HepG2 (cell line): ENCODE measurements around the gene RP2. TPM values are rescaled to one million over a fixed set of nuclear protein-coding genes. Genes with fewer than 3 reads are reported as not detected.

Experiments
- CBX2 ChIP-seq, 2 experiments: fragments of 200-600 bp in 1 of 2; sonication (generic); formaldehyde crosslinking in 1 of 2; IDR thresholded peaks; 2 replicates each; pipeline versions ENCODE4 v1.7.0 to v1.8.1; 2018 to 2022; ENCODE audit warnings: low read depth in 2 of 2, low read length in 1 of 2, mild to moderate bottlenecking in 1 of 2, missing genetic modification reagents in 1 of 2
- SOX13 ChIP-seq, 3 experiments: fragments of 450-650 bp in 1 of 3; sonication (generic) in 1 of 3; formaldehyde crosslinking in 1 of 3; IDR thresholded peaks in 2 of 3; conservative IDR thresholded peaks in 1 of 3; 2 replicates each; pipeline versions ENCODE4 v1.5.0 to v1.6.1; 2016 to 2020; ENCODE audit warnings: antibody characterized with exemption in 1 of 3, mild to moderate bottlenecking in 1 of 3, missing compliant biosample characterization in 1 of 3, missing genetic modification reagents in 1 of 3, moderate library complexity in 1 of 3
- ZNF710 ChIP-seq: sonication (generic); formaldehyde crosslinking; IDR thresholded peaks from 2 replicates; pipeline ENCODE4 v1.5.0; 2020; ENCODE audit warnings: mild to moderate bottlenecking, missing genetic modification reagents, borderline replicate concordance
- polyA plus RNA-seq, 8 experiments: library from polyadenylated mRNA; depleted of rRNA in 3 of 8; stranded (reverse) in 7 of 8; unstranded in 1 of 8; fragments of >200 nt; fragmentation: Illumina TruSeq in 4 of 8; extraction: Trizol in 4 of 8; gene quantifications; 2 replicates each; pipeline versions ENCODE4 v1.2.1 to v1.2.3, GENCODE V29; 2011 to 2016; ENCODE audit warnings: low read depth in 4 of 8, missing spikeins in 1 of 8, mixed read lengths in 1 of 8; ENCODE audit not compliant: insufficient read depth in 1 of 8
- total RNA-seq, 5 experiments: library from RNA; depleted of rRNA; stranded (reverse); fragments of >200 nt; fragmentation: Illumina TruSeq; extraction: Trizol; gene quantifications; 2 replicates each; pipeline ENCODE4 v1.2.3, GENCODE V29; 2016; ENCODE audit warnings: low read depth in 1 of 5
- TF ChIP-seq, protein P1 (sequence below): sonication (generic); formaldehyde crosslinking; IDR thresholded peaks from 2 replicates; pipeline ENCODE4 v1.5.1; 2020; ENCODE audit warnings: mild to moderate bottlenecking, missing genetic modification reagents, moderate library complexity
- TF ChIP-seq, protein P2 (sequence below): sonication (generic); formaldehyde crosslinking; IDR thresholded peaks from 2 replicates; pipeline ENCODE4 v1.8.0; 2022; ENCODE audit warnings: low read depth, missing genetic modification reagents
- TF ChIP-seq, protein P3 (sequence below): sonication (generic); formaldehyde crosslinking; IDR thresholded peaks from 2 replicates; pipeline ENCODE4 v1.4.0; 2020; ENCODE audit warnings: mild to moderate bottlenecking, missing genetic modification reagents
- TF ChIP-seq, protein P4 (sequence below): sonication (generic); formaldehyde crosslinking; IDR thresholded peaks from 2 replicates; pipeline ENCODE4 v1.4.0; 2020; ENCODE audit warnings: missing genetic modification reagents, borderline replicate concordance
- TF ChIP-seq, protein P5 (sequence below): sonication (generic); formaldehyde crosslinking; IDR thresholded peaks from 2 replicates; pipeline ENCODE4 v1.4.0; 2020; ENCODE audit warnings: missing genetic modification reagents, borderline replicate concordance

Gene RP2
- total and polyA plus RNA-seq, 2 of the 13 experiments (the other 11 are each of a cell fraction or from before 2014, with no cell fraction given), result 5.0 to 9.9 TPM

DNA sequence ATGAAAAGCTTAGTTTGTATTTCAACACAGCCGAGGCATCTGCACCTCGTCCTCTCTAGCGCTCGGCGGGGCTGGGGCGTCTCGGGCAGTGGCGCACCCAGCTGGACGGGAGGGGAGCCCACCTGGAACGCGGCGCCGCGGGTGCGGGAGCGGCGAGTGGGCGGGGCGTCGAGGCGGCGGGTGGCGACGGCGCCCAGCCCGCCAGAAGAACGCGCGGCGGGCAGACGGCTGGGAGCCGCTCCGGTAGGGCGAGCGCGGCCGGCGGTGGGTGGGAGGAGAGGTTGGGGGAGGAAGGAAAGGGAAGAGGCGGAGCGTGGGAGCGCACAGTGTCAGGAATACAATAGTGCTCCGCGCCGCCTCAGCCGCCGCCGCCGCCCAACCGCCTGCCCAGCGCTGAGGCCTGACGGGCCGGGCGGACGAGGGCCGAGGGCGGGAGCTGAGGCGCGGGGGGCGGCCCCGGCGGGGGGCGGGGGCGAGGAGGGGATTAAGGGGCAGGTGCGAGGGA, 75.3 kb downstream of the RP2 start, which contains the start of gene JADE3 (continued):
- TF ChIP-seq, protein P1, sequence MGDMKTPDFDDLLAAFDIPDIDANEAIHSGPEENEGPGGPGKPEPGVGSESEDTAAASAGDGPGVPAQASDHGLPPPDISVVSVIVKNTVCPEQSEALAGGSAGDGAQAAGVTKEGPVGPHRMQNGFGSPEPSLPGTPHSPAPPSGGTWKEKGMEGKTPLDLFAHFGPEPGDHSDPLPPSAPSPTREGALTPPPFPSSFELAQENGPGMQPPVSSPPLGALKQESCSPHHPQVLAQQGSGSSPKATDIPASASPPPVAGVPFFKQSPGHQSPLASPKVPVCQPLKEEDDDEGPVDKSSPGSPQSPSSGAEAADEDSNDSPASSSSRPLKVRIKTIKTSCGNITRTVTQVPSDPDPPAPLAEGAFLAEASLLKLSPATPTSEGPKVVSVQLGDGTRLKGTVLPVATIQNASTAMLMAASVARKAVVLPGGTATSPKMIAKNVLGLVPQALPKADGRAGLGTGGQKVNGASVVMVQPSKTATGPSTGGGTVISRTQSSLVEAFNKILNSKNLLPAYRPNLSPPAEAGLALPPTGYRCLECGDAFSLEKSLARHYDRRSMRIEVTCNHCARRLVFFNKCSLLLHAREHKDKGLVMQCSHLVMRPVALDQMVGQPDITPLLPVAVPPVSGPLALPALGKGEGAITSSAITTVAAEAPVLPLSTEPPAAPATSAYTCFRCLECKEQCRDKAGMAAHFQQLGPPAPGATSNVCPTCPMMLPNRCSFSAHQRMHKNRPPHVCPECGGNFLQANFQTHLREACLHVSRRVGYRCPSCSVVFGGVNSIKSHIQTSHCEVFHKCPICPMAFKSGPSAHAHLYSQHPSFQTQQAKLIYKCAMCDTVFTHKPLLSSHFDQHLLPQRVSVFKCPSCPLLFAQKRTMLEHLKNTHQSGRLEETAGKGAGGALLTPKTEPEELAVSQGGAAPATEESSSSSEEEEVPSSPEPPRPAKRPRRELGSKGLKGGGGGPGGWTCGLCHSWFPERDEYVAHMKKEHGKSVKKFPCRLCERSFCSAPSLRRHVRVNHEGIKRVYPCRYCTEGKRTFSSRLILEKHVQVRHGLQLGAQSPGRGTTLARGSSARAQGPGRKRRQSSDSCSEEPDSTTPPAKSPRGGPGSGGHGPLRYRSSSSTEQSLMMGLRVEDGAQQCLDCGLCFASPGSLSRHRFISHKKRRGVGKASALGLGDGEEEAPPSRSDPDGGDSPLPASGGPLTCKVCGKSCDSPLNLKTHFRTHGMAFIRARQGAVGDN (CRISPR knock-in tag), result peak; percentile 42
- TF ChIP-seq, protein P2, sequence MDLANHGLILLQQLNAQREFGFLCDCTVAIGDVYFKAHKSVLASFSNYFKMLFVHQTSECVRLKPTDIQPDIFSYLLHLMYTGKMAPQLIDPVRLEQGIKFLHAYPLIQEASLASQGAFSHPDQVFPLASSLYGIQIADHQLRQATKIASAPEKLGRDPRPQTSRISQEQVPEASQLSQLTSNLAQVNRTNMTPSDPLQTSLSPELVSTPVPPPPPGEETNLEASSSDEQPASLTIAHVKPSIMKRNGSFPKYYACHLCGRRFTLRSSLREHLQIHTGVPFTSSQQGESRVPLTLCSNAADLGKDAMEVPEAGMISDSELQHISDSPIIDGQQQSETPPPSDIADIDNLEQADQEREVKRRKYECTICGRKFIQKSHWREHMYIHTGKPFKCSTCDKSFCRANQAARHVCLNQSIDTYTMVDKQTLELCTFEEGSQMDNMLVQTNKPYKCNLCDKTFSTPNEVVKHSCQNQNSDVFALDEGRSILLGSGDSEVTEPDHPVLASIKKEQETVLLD (CRISPR knock-in tag), result peak; percentile 88
- TF ChIP-seq, protein P3, sequence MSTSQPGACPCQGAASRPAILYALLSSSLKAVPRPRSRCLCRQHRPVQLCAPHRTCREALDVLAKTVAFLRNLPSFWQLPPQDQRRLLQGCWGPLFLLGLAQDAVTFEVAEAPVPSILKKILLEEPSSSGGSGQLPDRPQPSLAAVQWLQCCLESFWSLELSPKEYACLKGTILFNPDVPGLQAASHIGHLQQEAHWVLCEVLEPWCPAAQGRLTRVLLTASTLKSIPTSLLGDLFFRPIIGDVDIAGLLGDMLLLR (CRISPR knock-in tag), result no peak
- TF ChIP-seq ZNF710 (CRISPR knock-in tag), result no peak
- no peak for TF ChIP-seq CBX2 (IDR thresholded peaks at IDR 0.05; ENCODE audit: low read depth, low read length)
- no peak for TF ChIP-seq CBX2 (CRISPR knock-in tag; IDR thresholded peaks at IDR 0.05; ENCODE audit: low read depth)
- TF ChIP-seq, protein P4, sequence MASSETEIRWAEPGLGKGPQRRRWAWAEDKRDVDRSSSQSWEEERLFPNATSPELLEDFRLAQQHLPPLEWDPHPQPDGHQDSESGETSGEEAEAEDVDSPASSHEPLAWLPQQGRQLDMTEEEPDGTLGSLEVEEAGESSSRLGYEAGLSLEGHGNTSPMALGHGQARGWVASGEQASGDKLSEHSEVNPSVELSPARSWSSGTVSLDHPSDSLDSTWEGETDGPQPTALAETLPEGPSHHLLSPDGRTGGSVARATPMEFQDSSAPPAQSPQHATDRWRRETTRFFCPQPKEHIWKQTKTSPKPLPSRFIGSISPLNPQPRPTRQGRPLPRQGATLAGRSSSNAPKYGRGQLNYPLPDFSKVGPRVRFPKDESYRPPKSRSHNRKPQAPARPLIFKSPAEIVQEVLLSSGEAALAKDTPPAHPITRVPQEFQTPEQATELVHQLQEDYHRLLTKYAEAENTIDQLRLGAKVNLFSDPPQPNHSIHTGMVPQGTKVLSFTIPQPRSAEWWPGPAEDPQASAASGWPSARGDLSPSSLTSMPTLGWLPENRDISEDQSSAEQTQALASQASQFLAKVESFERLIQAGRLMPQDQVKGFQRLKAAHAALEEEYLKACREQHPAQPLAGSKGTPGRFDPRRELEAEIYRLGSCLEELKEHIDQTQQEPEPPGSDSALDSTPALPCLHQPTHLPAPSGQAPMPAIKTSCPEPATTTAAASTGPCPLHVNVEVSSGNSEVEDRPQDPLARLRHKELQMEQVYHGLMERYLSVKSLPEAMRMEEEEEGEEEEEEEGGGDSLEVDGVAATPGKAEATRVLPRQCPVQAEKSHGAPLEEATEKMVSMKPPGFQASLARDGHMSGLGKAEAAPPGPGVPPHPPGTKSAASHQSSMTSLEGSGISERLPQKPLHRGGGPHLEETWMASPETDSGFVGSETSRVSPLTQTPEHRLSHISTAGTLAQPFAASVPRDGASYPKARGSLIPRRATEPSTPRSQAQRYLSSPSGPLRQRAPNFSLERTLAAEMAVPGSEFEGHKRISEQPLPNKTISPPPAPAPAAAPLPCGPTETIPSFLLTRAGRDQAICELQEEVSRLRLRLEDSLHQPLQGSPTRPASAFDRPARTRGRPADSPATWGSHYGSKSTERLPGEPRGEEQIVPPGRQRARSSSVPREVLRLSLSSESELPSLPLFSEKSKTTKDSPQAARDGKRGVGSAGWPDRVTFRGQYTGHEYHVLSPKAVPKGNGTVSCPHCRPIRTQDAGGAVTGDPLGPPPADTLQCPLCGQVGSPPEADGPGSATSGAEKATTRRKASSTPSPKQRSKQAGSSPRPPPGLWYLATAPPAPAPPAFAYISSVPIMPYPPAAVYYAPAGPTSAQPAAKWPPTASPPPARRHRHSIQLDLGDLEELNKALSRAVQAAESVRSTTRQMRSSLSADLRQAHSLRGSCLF, result no peak
- no peak for TF ChIP-seq SOX13 (IDR thresholded peaks at IDR 0.05)
- no peak; a peak in 1 of 4 replicates for TF ChIP-seq SOX13 (CRISPR knock-in tag; conservative IDR thresholded peaks at IDR 0.05 in 1 of 2, IDR thresholded peaks at IDR 0.05 in 1 of 2)
- TF ChIP-seq, protein P5, sequence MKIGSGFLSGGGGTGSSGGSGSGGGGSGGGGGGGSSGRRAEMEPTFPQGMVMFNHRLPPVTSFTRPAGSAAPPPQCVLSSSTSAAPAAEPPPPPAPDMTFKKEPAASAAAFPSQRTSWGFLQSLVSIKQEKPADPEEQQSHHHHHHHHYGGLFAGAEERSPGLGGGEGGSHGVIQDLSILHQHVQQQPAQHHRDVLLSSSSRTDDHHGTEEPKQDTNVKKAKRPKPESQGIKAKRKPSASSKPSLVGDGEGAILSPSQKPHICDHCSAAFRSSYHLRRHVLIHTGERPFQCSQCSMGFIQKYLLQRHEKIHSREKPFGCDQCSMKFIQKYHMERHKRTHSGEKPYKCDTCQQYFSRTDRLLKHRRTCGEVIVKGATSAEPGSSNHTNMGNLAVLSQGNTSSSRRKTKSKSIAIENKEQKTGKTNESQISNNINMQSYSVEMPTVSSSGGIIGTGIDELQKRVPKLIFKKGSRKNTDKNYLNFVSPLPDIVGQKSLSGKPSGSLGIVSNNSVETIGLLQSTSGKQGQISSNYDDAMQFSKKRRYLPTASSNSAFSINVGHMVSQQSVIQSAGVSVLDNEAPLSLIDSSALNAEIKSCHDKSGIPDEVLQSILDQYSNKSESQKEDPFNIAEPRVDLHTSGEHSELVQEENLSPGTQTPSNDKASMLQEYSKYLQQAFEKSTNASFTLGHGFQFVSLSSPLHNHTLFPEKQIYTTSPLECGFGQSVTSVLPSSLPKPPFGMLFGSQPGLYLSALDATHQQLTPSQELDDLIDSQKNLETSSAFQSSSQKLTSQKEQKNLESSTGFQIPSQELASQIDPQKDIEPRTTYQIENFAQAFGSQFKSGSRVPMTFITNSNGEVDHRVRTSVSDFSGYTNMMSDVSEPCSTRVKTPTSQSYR (CRISPR knock-in tag), result 0 out of 2 replicates have a peak, but pooled peaks have one; percentile 15
